CD8-positive, alpha-beta memory T cell (primary cell): ENCODE measurements around the gene TMEM247. TPM values are rescaled to one million over a fixed set of nuclear protein-coding genes. Genes with fewer than 3 reads are reported as not detected.

ENCODE experiments used
- CTCF ChIA-PET: fragments of 350-600 bp; sonication (Branson Sonifier 250); formaldehyde crosslinking; loops from one replicate; lab custom pipeline; 2021; ENCODE audit warnings: antibody characterized with exemption; lab: Charles Lee
- POLR2A ChIA-PET: fragments of 350-600 bp; sonication (Branson Sonifier 250); formaldehyde crosslinking; loops from one replicate; lab custom pipeline; 2021; ENCODE audit warnings: antibody characterized with exemption; lab: Charles Lee
- DNase-seq, 5 donors: peaks; one replicate each; pipeline versions ENCODE4 v3.0.0 to v3.0.0-alpha.2; 2020 to 2022; ENCODE audit warnings: mixed read lengths in 1 of 5
- H3K27ac ChIP-seq: one replicate; pipeline ENCODE4 v1.7.0; 2013; ENCODE audit warnings: low read depth, mild to moderate bottlenecking, low read length, moderate library complexity
- H3K27me3 ChIP-seq: 2 replicates; pipeline ENCODE4 v1.7.0; 2013; ENCODE audit warnings: low read length, mild to moderate bottlenecking; ENCODE audit not compliant: insufficient read depth, poor library complexity, severe bottlenecking
- H3K36me3 ChIP-seq: 2 replicates; pipeline ENCODE4 v1.7.0; 2013; ENCODE audit warnings: mild to moderate bottlenecking, low read length, moderate library complexity; ENCODE audit not compliant: insufficient read depth
- H3K4me1 ChIP-seq: 2 replicates; pipeline ENCODE4 v1.7.0; 2013; ENCODE audit warnings: mild to moderate bottlenecking, low read length, moderate library complexity; ENCODE audit not compliant: insufficient read depth
- H3K4me3 ChIP-seq: 2 replicates; pipeline ENCODE4 v1.7.0; 2013; ENCODE audit warnings: mild to moderate bottlenecking, low read length
- H3K9me3 ChIP-seq: 2 replicates; pipeline ENCODE4 v1.7.0; 2013; ENCODE audit warnings: mild to moderate bottlenecking, low read length
- H3K27ac Mint-ChIP-seq, 8 donors: one replicate each; pipeline ENCODE4 v1.8.0; 2020 to 2021; ENCODE audit warnings: mixed read lengths in 8 of 8, mild to moderate bottlenecking in 6 of 8, inconsistent platforms in 3 of 8, moderate library complexity in 3 of 8
- H3K27me3 Mint-ChIP-seq, 2 donors: one replicate each; pipeline ENCODE4 v1.8.0; 2020 to 2021; ENCODE audit warnings: mixed read lengths in 2 of 2, mild to moderate bottlenecking in 1 of 2, moderate library complexity in 1 of 2
- H3K36me3 Mint-ChIP-seq, 3 donors: one replicate each; pipeline ENCODE4 v1.8.0; 2020 to 2021; ENCODE audit warnings: mixed read lengths in 3 of 3, inconsistent platforms in 1 of 3, mild to moderate bottlenecking in 1 of 3
- H3K4me1 Mint-ChIP-seq, 3 donors: one replicate each; pipeline ENCODE4 v1.8.0; 2020 to 2021; ENCODE audit warnings: mixed read lengths in 3 of 3, inconsistent platforms in 1 of 3, mild to moderate bottlenecking in 1 of 3
- H3K4me3 Mint-ChIP-seq, 7 donors: one replicate each; pipeline ENCODE4 v1.8.0; 2020 to 2021; ENCODE audit warnings: mixed read lengths in 7 of 7, mild to moderate bottlenecking in 6 of 7, moderate library complexity in 4 of 7, inconsistent platforms in 2 of 7
- H3K9me3 Mint-ChIP-seq, 5 donors: one replicate each; pipeline ENCODE4 v1.8.0; 2020 to 2022; ENCODE audit warnings: mixed read lengths in 5 of 5, mild to moderate bottlenecking in 3 of 5, moderate library complexity in 2 of 5, inconsistent platforms in 1 of 5
- polyA plus RNA-seq: library from polyadenylated mRNA; unstranded; fragments of 300-500 nt; fragmentation: Illumina TruSeq; gene quantifications from one replicate; pipeline ENCODE4 v1.2.3, GENCODE V29; 2021
- total RNA-seq, 2 experiments: library from RNA; stranded (reverse); gene quantifications; one replicate each; pipeline ENCODE4 v1.2.3, GENCODE V29; 2021

Gene TMEM247
- total and polyA plus RNA-seq, 3 experiments from 2014 or later: not detected

- no peak overlapping the region for H3K4me3 ChIP-seq
- Mint-ChIP-seq H3K27ac (no peak overlapping the region), H3K4me1 (peaks cover 0 to 11% (median 9%) of the 10 kb centered on the region in 3 donors), H3K9me3 (peaks cover 8 to 12% (median 9%) of the 10 kb centered on the region in 5 donors), H3K36me3 (peaks cover 0 to 27% (median 3%) of the 10 kb centered on the region in 3 donors), H3K4me3 (no peak overlapping the region), H3K27me3 (peaks cover 0 to 10% of the 10 kb centered on the region in 2 donors)
- no peak overlapping the region for H3K27ac ChIP-seq
- CTCF ChIA-PET: no interaction called here
- no peaks in the 10 kb centered on the region for H3K4me1 ChIP-seq
- no peaks in the 10 kb centered on the region for H3K27me3 ChIP-seq
- POLR2A ChIA-PET: no interaction called here
- H3K36me3 ChIP-seq: no peaks in the 10 kb centered on the region
- no peak for DNase-seq
- no peaks in the 10 kb centered on the region for H3K9me3 ChIP-seq
Observed at GRCh38 chr2:46446871-46447568, 32.3 kb upstream of the TMEM247 start.

DNA sequence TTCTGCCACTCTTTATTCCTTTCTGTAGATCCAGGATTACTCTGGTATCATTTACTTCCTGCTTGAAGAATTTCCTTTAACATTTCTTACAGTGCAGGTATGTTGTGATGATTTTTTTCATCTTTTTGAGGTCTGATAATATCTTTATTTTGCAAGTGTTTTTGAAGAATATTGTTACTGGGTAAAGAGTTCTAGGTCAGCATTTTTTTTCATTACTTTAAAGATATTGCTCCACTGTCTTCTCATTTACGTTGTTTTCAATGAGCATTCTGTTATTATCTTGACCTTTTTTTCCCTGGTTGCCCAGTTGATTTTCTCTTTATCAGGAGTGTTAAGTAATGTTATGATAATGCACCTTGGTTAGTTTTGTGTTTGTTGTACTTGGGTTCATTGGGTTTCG lies 31.7 kb upstream of the TMEM247 start:
- Histone ChIP-seq H3K27me3 (no peaks in the 10 kb centered on the region), H3K9me3 (no peaks in the 10 kb centered on the region), H3K36me3 (no peaks in the 10 kb centered on the region), H3K4me3 (no peak overlapping the region), H3K27ac (no peak overlapping the region), H3K4me1 (no peaks in the 10 kb centered on the region)
- H3K9me3 Mint-ChIP-seq: peaks cover 8 to 12% (median 9%) of the 10 kb centered on the region in 5 donors
- peaks cover 0 to 10% of the 10 kb centered on the region in 2 donors for H3K27me3 Mint-ChIP-seq
- no peak for DNase-seq
- no peak overlapping the region for H3K27ac Mint-ChIP-seq
- ChIA-PET POLR2A (no interaction called here), CTCF (no interaction called here)
- peaks cover 0 to 27% (median 3%) of the 10 kb centered on the region in 3 donors for H3K36me3 Mint-ChIP-seq
- H3K4me3 Mint-ChIP-seq: no peak overlapping the region
- H3K4me1 Mint-ChIP-seq: peaks cover 0 to 11% (median 9%) of the 10 kb centered on the region in 3 donors

DNA sequence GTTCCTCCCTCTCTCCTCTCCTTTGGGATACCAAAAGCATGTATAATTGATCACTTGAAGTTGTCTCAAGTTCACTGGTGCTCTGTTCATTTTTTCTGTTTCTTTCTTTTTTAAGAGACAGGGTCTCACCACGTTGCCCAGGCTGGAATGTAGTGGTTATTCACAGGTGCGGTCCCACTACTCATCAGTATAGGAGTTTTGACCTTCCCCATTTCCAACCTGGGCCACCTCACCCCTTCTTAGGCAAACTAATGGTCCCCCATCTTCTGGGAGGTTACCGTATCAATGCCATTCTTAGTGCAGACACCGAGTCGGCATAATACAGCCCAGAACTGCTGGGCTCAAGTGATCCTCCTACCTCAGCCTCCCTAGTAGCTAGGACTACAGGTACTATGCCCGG lies 31.3 kb upstream of the TMEM247 start:
- Mint-ChIP-seq H3K4me1 (peaks cover 0 to 9% (median 9%) of the 10 kb centered on the region in 3 donors), H3K27me3 (peaks cover 0 to 10% of the 10 kb centered on the region in 2 donors), H3K9me3 (peaks cover 8 to 12% (median 9%) of the 10 kb centered on the region in 5 donors), H3K36me3 (peaks cover 0 to 27% (median 3%) of the 10 kb centered on the region in 3 donors), H3K27ac (no peak overlapping the region), H3K4me3 (no peak overlapping the region)
- no peaks in the 10 kb centered on the region for H3K9me3 ChIP-seq
- no peaks in the 10 kb centered on the region for H3K27me3 ChIP-seq
- no peaks in the 10 kb centered on the region for H3K36me3 ChIP-seq
- ChIA-PET POLR2A (no interaction called here), CTCF (no interaction called here)
- no peak overlapping the region for H3K27ac ChIP-seq
- H3K4me1 ChIP-seq: no peaks in the 10 kb centered on the region
- no peak for DNase-seq
- H3K4me3 ChIP-seq: no peak overlapping the region

DNA sequence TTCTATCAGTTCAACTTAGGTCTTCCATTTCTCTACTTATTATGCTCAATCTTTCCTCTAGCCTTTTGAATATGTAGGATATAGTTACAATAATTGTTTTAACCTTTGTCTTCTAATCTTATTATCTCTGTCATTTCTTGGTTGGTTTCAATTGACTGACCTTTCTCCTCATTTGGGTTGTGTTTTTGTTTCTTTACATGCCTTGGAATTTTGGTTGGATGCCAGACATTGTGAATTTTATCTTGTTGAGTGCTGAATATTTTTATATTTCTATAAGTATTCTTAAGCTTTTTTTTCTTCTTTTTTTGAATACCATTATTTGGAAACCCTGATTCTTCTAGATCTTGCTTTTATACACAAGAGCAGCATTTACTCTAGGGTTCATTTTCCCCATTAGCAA lies 30.7 kb upstream of the TMEM247 start:
- Histone ChIP-seq H3K9me3 (no peaks in the 10 kb centered on the region), H3K36me3 (no peaks in the 10 kb centered on the region), H3K27me3 (no peaks in the 10 kb centered on the region), H3K4me3 (no peak overlapping the region), H3K27ac (no peak overlapping the region), H3K4me1 (no peaks in the 10 kb centered on the region)
- ChIA-PET CTCF (no interaction called here), POLR2A (no interaction called here)
- DNase-seq: no peak
- Mint-ChIP-seq H3K9me3 (peaks cover 8 to 12% (median 9%) of the 10 kb centered on the region in 5 donors), H3K4me3 (no peak overlapping the region), H3K27ac (no peak overlapping the region), H3K27me3 (peaks cover 0 to 10% of the 10 kb centered on the region in 2 donors), H3K36me3 (peaks cover 0 to 30% (median 3%) of the 10 kb centered on the region in 3 donors), H3K4me1 (peaks cover 0 to 4% (median 3%) of the 10 kb centered on the region in 3 donors)

- no peaks in the 10 kb centered on the region for H3K4me1 Mint-ChIP-seq
- no peaks in the 10 kb centered on the region for H3K36me3 ChIP-seq
- H3K9me3 ChIP-seq: no peaks in the 10 kb centered on the region
- no peak overlapping the region for H3K4me3 Mint-ChIP-seq
- DNase-seq: no peak
- no peaks in the 10 kb centered on the region for H3K4me1 ChIP-seq
- CTCF ChIA-PET: interaction anchor here (1.7 kb wide), 1 partner anchor 9 kb away, joined by 5 read pairs; no protein-coding TSS in a partner anchor
- no peaks in the 10 kb centered on the region for H3K27me3 ChIP-seq
- peaks cover 8 to 10% (median 9%) of the 10 kb centered on the region in 5 donors for H3K9me3 Mint-ChIP-seq
- H3K27me3 Mint-ChIP-seq: peaks cover 0 to 11% of the 10 kb centered on the region in 2 donors
- no peak overlapping the region for H3K4me3 ChIP-seq
- H3K27ac Mint-ChIP-seq: no peak overlapping the region
- POLR2A ChIA-PET: no interaction called here
- peaks cover 0 to 31% (median 3%) of the 10 kb centered on the region in 3 donors for H3K36me3 Mint-ChIP-seq
- no peak overlapping the region for H3K27ac ChIP-seq
Observed at GRCh38 chr2:46449700-46450099, 29.7 kb upstream of the TMEM247 start.

DNA sequence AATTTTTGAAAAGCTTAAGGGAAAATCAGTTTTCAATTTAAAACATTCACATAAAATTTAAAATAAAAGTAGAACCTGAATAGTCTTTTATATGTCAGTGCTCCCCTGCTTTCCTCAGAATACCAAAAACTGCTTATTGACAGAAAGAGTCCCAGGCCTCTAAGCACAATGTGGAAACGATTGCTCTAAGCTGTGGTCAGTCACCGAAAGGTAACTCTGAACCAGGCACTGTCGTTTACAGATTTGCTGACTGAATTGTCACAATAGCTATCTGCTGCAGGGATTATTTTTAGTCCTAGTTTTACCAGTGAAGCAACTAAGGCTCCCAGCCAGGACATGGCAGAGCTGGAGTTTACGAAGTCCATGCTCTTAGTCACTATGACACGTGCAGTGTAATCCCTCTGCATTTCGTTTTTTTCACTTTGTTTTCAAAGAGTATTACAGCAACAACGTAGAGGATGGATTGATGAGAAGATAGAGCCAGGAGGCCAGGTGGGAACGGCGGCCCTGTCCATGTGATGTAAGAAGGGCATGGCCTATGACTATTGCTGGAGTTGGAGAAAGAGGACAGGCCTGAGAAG lies 28.1 kb upstream of the TMEM247 start:
- Histone ChIP-seq H3K4me1 (no peaks in the 10 kb centered on the region), H3K4me3 (no peak overlapping the region), H3K36me3 (no peaks in the 10 kb centered on the region), H3K27me3 (no peaks in the 10 kb centered on the region), H3K9me3 (no peaks in the 10 kb centered on the region), H3K27ac (no peak overlapping the region)
- ChIA-PET POLR2A (no interaction called here), CTCF (interaction anchor here (1.7 kb wide), 1 partner anchor 11 kb away, joined by 5 read pairs; no protein-coding TSS in a partner anchor)
- peaks cover 0 to 7% of the 10 kb centered on the region in 2 donors for H3K27me3 Mint-ChIP-seq
- no peaks in the 10 kb centered on the region for H3K4me1 Mint-ChIP-seq
- H3K36me3 Mint-ChIP-seq: peaks cover 0 to 21% (median 3%) of the 10 kb centered on the region in 3 donors
- DNase-seq: no peak
- H3K27ac Mint-ChIP-seq: peak overlapping the region in 1 of 8 donors; percentile 66
- no peak overlapping the region for H3K4me3 Mint-ChIP-seq
- peaks cover 0 to 1% (median 0%) of the 10 kb centered on the region in 5 donors for H3K9me3 Mint-ChIP-seq

- Mint-ChIP-seq H3K4me1 (peaks cover 5 to 7% (median 7%) of the 10 kb centered on the region in 3 donors), H3K27ac (peak overlapping the region in 3 of 8 donors; percentile 4 to 82 (median 24)), H3K36me3 (peaks cover 0 to 11% (median 0%) of the 10 kb centered on the region in 3 donors), H3K27me3 (peaks cover 0 to 2% of the 10 kb centered on the region in 2 donors), H3K4me3 (no peak overlapping the region), H3K9me3 (no peaks in the 10 kb centered on the region)
- Histone ChIP-seq H3K27me3 (no peaks in the 10 kb centered on the region), H3K4me1 (peaks cover 5% of the 10 kb centered on the region), H3K36me3 (no peaks in the 10 kb centered on the region), H3K27ac (no peak overlapping the region), H3K9me3 (no peaks in the 10 kb centered on the region), H3K4me3 (no peak overlapping the region)
- no peak for DNase-seq
- ChIA-PET CTCF (interaction anchor here (1.1 kb wide), 1 partner anchor 11 kb away, joined by 3 read pairs; no protein-coding TSS in a partner anchor), POLR2A (no interaction called here)
Observed at GRCh38 chr2:46456789-46457188, 22.6 kb upstream of the TMEM247 start.
